Activated gamma-delta T cell treated with Interleukin-2 at 50 U/mL for 16 hours (primary cell): ENCODE measurements around the gene NTM.
"Not testable (repeated sequence)": the region's sequence is repeated elsewhere in the genome, so short reads cannot be mapped to it uniquely, and the experiment has no call there.

ENCODE experiments used
- DNase-seq: peaks from one replicate; pipeline ENCODE4 v3.0.0-alpha.2; 2020

The NTM gene

GRCh38 chr11:131370090-131370751 is at the start of gene NTM:
Gene NTM (plus strand): TSS chr11:131370615.
- DNase-seq, result no peak

GRCh38 chr11:131324921-131325570 is 45.4 kb upstream of the NTM start:
- DNase-seq, result no peak

- DNase-seq, result no peak
These were observed 43.6 kb upstream of the NTM start for GRCh38 chr11:131326829-131327228.

GRCh38 chr11:131327421-131327820 is 43.0 kb upstream of the NTM start:
- DNase-seq, result no peak

- no peak for DNase-seq
These were observed 41.6 kb upstream of the NTM start for GRCh38 chr11:131328843-131329242.

GRCh38 chr11:131331010-131331409 is 39.4 kb upstream of the NTM start:
- DNase-seq, result no peak

- DNase-seq, result no peak
These were observed 38.9 kb upstream of the NTM start for GRCh38 chr11:131331546-131331945.

- no peak for DNase-seq
These were observed 35.8 kb upstream of the NTM start for GRCh38 chr11:131334601-131335000.

- not testable (repeated sequence) for DNase-seq
These were observed 28.5 kb upstream of the NTM start for GRCh38 chr11:131341900-131342299.

GRCh38 chr11:131342442-131342841 is 28.0 kb upstream of the NTM start:
- not testable (repeated sequence) for DNase-seq

GRCh38 chr11:131345406-131345805 is 25.0 kb upstream of the NTM start:
- DNase-seq, result no peak

- DNase-seq, result no peak
These were observed 20.9 kb upstream of the NTM start for GRCh38 chr11:131349368-131350086.

GRCh38 chr11:131350872-131351271 is 19.5 kb upstream of the NTM start:
- DNase-seq, result no peak

GRCh38 chr11:131351848-131352247 is 18.6 kb upstream of the NTM start:
- DNase-seq, result no peak

GRCh38 chr11:131353766-131354165 is 16.6 kb upstream of the NTM start:
- no peak for DNase-seq

- DNase-seq, result no peak
These were observed 16.1 kb upstream of the NTM start for GRCh38 chr11:131354251-131354701.

GRCh38 chr11:131356206-131356605 is 14.2 kb upstream of the NTM start:
- DNase-seq, result no peak

- DNase-seq, result no peak
These were observed 5.0 kb upstream of the NTM start for GRCh38 chr11:131365329-131365930.

- DNase-seq, result no peak
These were observed 731 bp downstream of the NTM start for GRCh38 chr11:131370901-131371790.

GRCh38 chr11:131371791-131372104 is 1.3 kb downstream of the NTM start:
- DNase-seq, result no peak

GRCh38 chr11:131372234-131372962 is 2.0 kb downstream of the NTM start:
- no peak for DNase-seq
